Keratinocyte (primary cell): ENCODE results near the gene CDT1. TPM values are rescaled to one million over a fixed set of nuclear protein-coding genes. Genes with fewer than 3 reads are reported as not detected.
A peak's percentile ranks its signal among the peaks of the same experiment; 100 is the strongest.
"Not testable (repeated sequence)": the region's sequence is repeated elsewhere in the genome, so short reads cannot be mapped to it uniquely, and the experiment has no call there.

ENCODE experiments used
- DNase-seq: peaks from one replicate; pipeline ENCODE4 v3.0.0-alpha.2; 2011; ENCODE audit warnings: low read depth, missing footprints, low spot score
- FAIRE-seq: peaks from 2 replicates; lab custom pipeline; 2011; peaks lifted over from hg19 to GRCh38; lab: Jason Lieb, UNC
- H2AFZ ChIP-seq: 2 replicates; pipeline ENCODE4 v1.6.0; 2012; ENCODE audit warnings: low read length, control low read depth, inconsistent platforms; ENCODE audit not compliant: control insufficient read depth
- H3K27ac ChIP-seq: 2 replicates; pipeline ENCODE4 v1.5.1; 2011; ENCODE audit warnings: low read length; ENCODE audit not compliant: control insufficient read depth, insufficient read depth
- H3K27me3 ChIP-seq: 3 replicates; pipeline ENCODE4 v1.6.0; 2011; ENCODE audit warnings: low read length; ENCODE audit not compliant: control insufficient read depth, insufficient read depth; ENCODE audit errors: extremely low read depth
- H3K36me3 ChIP-seq, 2 experiments: 2 replicates in 1 of 2; 3 replicates in 1 of 2; pipeline ENCODE4 v1.5.1; 2011; ENCODE audit warnings: low read length in 2 of 2, mild to moderate bottlenecking in 1 of 2; ENCODE audit not compliant: control insufficient read depth in 2 of 2, insufficient read depth in 2 of 2; ENCODE audit errors: extremely low read depth in 1 of 2
- H3K4me1 ChIP-seq: 3 replicates; pipeline ENCODE4 v1.5.1; 2011; ENCODE audit warnings: low read length; ENCODE audit not compliant: control insufficient read depth, insufficient read depth; ENCODE audit errors: extremely low read depth
- H3K4me2 ChIP-seq: 3 replicates; pipeline ENCODE4 v1.6.0; 2011; ENCODE audit warnings: low read depth, low read length; ENCODE audit not compliant: control insufficient read depth, insufficient read depth; ENCODE audit errors: extremely low read depth
- H3K4me3 ChIP-seq, 3 experiments: fragments of 200-600 bp in 1 of 3; sonication (generic) in 1 of 3; 2 replicates in 2 of 3; 3 replicates in 1 of 3; pipeline ENCODE4 v1.5.1; 2011 to 2016; ENCODE audit warnings: low read length in 3 of 3, mild to moderate bottlenecking in 3 of 3, control low read depth in 2 of 3, inconsistent platforms in 1 of 3, low read depth in 1 of 3, mixed read lengths in 1 of 3, mixed run types in 1 of 3, moderate library complexity in 1 of 3; ENCODE audit not compliant: control insufficient read depth in 2 of 3, insufficient read depth in 2 of 3; ENCODE audit errors: extremely low read depth in 1 of 3
- H3K79me2 ChIP-seq: 2 replicates; pipeline ENCODE4 v1.6.0; 2012; ENCODE audit warnings: low read length; ENCODE audit not compliant: control insufficient read depth, insufficient read depth
- H3K9ac ChIP-seq: 3 replicates; pipeline ENCODE4 v1.6.0; 2011; ENCODE audit warnings: low read length; ENCODE audit not compliant: control insufficient read depth, insufficient read depth; ENCODE audit errors: extremely low read depth
- H3K9me1 ChIP-seq: 3 replicates; pipeline ENCODE4 v1.6.0; 2011; ENCODE audit warnings: low read length; ENCODE audit not compliant: control insufficient read depth, insufficient read depth; ENCODE audit errors: extremely low read depth
- H3K9me3 ChIP-seq: 2 replicates; pipeline ENCODE4 v1.5.1; 2012; ENCODE audit warnings: low read depth, low read length; ENCODE audit not compliant: control insufficient read depth
- H4K20me1 ChIP-seq: 3 replicates; pipeline ENCODE4 v1.6.0; 2011; ENCODE audit warnings: low read length; ENCODE audit not compliant: control insufficient read depth, insufficient read depth; ENCODE audit errors: extremely low read depth
- EZH2 ChIP-seq: IDR thresholded peaks from one replicate; pipeline ENCODE4 v1.6.1; 2012; ENCODE audit warnings: inconsistent platforms, mild to moderate bottlenecking, low read length, moderate library complexity
- dilution Hi-C: fragments of 300-500 bp; cut with MboI; formaldehyde crosslinking; loops from one replicate; pipeline ENCODE4 v1.7.0; 2020; ENCODE audit warnings: low sequenced_read_pairs; ENCODE audit not compliant: extremely low pct_ligation_motif_present
- polyA plus RNA-seq, 5 experiments: library from polyadenylated mRNA; depleted of rRNA in 3 of 5; stranded (reverse) in 3 of 5; stranded (forward) in 1 of 5; unstranded in 1 of 5; fragments of >200 nt; gene quantifications; 1 replicate in 1 of 5; 2 replicates in 3 of 5; 3 replicates in 1 of 5; pipeline versions ENCODE4 v1.2.1 to v1.2.3, GENCODE V29; 2011 to 2012; ENCODE audit warnings: missing spikeins in 2 of 5, low read depth in 1 of 5, low replicate concordance in 1 of 5
- TF ChIP-seq, protein P1 (sequence below), 3 experiments: IDR thresholded peaks in 1 of 3; conservative IDR thresholded peaks in 1 of 3; optimal IDR thresholded peaks in 1 of 3; 2 replicates in 2 of 3; 3 replicates in 1 of 3; pipeline versions ENCODE3 to v1.5.1; 2011; ENCODE audit warnings: low read length in 3 of 3, mild to moderate bottlenecking in 3 of 3, moderate library complexity in 2 of 3, control low read depth in 1 of 3, inconsistent platforms in 1 of 3; ENCODE audit not compliant: insufficient read depth in 2 of 3; ENCODE audit errors: extremely low read depth in 1 of 3

The CDT1 gene
- polyA plus RNA-seq, 1 donor (not counting 4 experiments of a cell fraction or from before 2014, with no cell fraction given): 2.0 TPM

DNA sequence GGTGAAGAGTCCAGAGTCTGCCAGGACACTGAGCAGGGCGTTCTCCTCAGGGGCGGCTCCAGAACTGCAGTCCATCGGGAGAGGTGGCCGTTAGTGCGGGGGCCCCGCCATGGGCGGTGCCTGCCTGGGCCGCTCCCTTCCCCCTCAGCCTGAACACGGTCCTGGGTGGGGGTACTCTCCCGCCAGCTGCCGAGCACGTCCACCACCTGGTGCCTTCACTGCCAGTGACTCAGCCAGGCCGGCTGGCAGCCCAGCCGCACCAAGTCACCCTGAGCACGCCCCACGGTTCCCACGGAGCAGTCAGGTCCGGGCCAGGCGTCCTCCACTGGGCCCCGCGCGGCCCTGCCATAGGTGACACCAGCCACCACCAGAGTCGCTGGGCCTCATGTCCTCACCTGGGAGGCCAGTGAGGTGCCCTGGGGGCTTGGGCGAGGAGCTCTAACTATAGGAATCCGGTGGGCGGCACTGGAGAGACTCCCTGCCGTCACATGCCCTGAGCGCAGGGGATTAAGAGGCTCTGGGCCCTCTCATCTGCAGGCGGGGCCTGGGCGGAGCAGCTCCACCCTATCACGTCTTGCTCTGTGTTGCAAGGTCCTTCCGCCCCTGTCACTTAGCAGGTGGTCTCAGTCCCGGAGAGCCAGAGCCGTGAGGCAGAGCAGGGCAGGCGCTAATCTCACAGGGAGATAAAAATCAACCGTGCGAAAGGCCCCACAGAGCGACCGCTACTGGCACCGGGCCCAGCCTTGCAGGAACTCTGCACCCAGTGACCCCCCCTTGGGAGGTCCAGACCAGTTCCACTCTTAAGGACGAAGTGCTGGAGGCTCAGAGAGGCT lies 32.9 kb upstream of the CDT1 start:
- H4K20me1 ChIP-seq: peaks cover 52% of the 10 kb centered on the region
- H3K4me1 ChIP-seq: peaks cover 33% of the 10 kb centered on the region
- dilution Hi-C loops: loop anchor here (25.0 kb wide), 1 partner anchor 108 kb away; the partner anchor contains the start of genes CYBA and MVD
- DNase-seq (peak; percentile 49), FAIRE-seq (no peak)
- peak overlapping the region; percentile 74 for H3K9ac ChIP-seq
- peaks cover 6% of the 10 kb centered on the region for H3K9me1 ChIP-seq
- H3K36me3 ChIP-seq: peaks cover 11 to 12% of the 10 kb centered on the region in 2 experiments
- no peaks in the 10 kb centered on the region for H3K27me3 ChIP-seq
- peak overlapping the region; percentile 81 for H3K27ac ChIP-seq
- peak overlapping the region; percentile 81 for H3K4me2 ChIP-seq
- H3K9me3 ChIP-seq: no peaks in the 10 kb centered on the region
- peak overlapping the region in 2 of 3 experiments; percentile 37 to 38 for H3K4me3 ChIP-seq
- TF ChIP-seq EZH2: no peak
- TF ChIP-seq, protein P1, sequence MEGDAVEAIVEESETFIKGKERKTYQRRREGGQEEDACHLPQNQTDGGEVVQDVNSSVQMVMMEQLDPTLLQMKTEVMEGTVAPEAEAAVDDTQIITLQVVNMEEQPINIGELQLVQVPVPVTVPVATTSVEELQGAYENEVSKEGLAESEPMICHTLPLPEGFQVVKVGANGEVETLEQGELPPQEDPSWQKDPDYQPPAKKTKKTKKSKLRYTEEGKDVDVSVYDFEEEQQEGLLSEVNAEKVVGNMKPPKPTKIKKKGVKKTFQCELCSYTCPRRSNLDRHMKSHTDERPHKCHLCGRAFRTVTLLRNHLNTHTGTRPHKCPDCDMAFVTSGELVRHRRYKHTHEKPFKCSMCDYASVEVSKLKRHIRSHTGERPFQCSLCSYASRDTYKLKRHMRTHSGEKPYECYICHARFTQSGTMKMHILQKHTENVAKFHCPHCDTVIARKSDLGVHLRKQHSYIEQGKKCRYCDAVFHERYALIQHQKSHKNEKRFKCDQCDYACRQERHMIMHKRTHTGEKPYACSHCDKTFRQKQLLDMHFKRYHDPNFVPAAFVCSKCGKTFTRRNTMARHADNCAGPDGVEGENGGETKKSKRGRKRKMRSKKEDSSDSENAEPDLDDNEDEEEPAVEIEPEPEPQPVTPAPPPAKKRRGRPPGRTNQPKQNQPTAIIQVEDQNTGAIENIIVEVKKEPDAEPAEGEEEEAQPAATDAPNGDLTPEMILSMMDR (optimal IDR thresholded peaks at IDR 0.05 in 1 of 3, IDR thresholded peaks at IDR 0.05 in 1 of 3, conservative IDR thresholded peaks at IDR 0.05 in 1 of 3; ENCODE audit: extremely low read depth in 1 of 3, insufficient read depth in 2 of 3, low read length in 3 of 3): no peak
- peaks cover 97% of the 10 kb centered on the region for H3K79me2 ChIP-seq
- no peak overlapping the region for H2AFZ ChIP-seq

DNA sequence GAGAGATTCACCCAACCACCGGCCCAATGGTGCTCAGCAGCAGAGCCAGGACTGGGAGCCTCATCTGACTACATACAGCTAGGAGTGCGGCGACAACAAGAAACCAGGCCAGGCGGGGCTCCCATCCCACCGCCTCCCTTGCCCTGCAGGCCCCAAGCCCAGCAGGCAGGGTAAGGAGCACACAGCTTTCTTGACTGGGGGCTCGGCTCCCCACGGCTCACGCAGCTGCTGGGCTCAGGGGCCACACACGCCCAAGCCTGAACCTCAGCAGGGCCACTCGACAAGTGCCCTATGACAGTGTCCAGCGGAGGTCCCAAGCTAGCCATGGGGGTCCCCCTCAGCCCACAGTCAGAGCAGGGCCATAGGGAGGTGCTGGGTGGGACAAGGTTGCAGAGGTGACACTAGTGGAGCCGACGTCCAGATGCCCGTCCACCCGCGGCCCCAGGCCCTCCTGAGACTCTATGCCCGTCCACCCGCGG lies 32.3 kb upstream of the CDT1 start:
- Histone ChIP-seq H3K27me3 (no peaks in the 10 kb centered on the region), H3K9ac (peak overlapping the region; percentile 74), H3K36me3 (peaks cover 9 to 11% of the 10 kb centered on the region in 2 experiments), H3K27ac (peak overlapping the region; percentile 81), H3K9me1 (peaks cover 6% of the 10 kb centered on the region), H3K4me3 (peak overlapping the region in 1 of 3 experiments; percentile 31), H3K79me2 (peaks cover 97% of the 10 kb centered on the region), H4K20me1 (peaks cover 53% of the 10 kb centered on the region), H3K9me3 (no peaks in the 10 kb centered on the region), H2AFZ (no peak overlapping the region), H3K4me2 (peak overlapping the region; percentile 81), H3K4me1 (peaks cover 28% of the 10 kb centered on the region)
- FAIRE-seq (no peak), DNase-seq (no peak)
- no peak for TF ChIP-seq EZH2
- TF ChIP-seq, protein P1 (optimal IDR thresholded peaks at IDR 0.05 in 1 of 3, IDR thresholded peaks at IDR 0.05 in 1 of 3, conservative IDR thresholded peaks at IDR 0.05 in 1 of 3; ENCODE audit: extremely low read depth in 1 of 3, insufficient read depth in 2 of 3, low read length in 3 of 3): no peak
- dilution Hi-C loops: loop anchor here (25.0 kb wide), 1 partner anchor 109 kb away; the partner anchor contains the start of genes CYBA and MVD

DNA sequence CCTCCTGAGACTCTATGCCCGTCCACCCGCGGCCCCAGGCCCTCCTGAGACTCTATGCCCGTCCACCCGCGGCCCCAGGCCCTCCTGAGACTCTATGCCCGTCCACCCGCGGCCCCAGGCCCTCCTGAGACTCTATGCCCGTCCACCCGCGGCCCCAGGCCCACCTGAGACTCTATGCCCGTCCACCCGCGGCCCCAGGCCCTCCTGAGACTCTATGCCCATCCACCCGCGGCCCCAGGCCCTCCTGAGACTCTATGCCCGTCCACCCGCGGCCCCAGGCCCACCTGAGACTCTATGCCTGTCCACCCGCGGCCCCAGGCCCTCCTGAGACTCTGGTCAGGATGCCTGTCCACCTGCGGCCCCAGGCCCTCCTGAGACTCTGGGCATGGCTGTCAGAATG lies 31.8 kb upstream of the CDT1 start:
- not testable (repeated sequence) for H3K4me3 ChIP-seq, H2AFZ ChIP-seq, H3K9ac ChIP-seq, FAIRE-seq, H3K4me2 ChIP-seq, H3K27me3 ChIP-seq, H3K27ac ChIP-seq, DNase-seq, H3K9me1 ChIP-seq, H3K9me3 ChIP-seq
- peaks cover 97% of the 10 kb centered on the region for H3K79me2 ChIP-seq
- H3K4me1 ChIP-seq: peaks cover 25% of the 10 kb centered on the region
- dilution Hi-C loops: loop anchor here (25.0 kb wide), 1 partner anchor 109 kb away; the partner anchor contains the start of genes CYBA and MVD
- peaks cover 9 to 15% of the 10 kb centered on the region in 2 experiments for H3K36me3 ChIP-seq
- peaks cover 53% of the 10 kb centered on the region for H4K20me1 ChIP-seq
